Measurements from ENCODE around the gene BRD8.

The BRD8 gene

DNA sequence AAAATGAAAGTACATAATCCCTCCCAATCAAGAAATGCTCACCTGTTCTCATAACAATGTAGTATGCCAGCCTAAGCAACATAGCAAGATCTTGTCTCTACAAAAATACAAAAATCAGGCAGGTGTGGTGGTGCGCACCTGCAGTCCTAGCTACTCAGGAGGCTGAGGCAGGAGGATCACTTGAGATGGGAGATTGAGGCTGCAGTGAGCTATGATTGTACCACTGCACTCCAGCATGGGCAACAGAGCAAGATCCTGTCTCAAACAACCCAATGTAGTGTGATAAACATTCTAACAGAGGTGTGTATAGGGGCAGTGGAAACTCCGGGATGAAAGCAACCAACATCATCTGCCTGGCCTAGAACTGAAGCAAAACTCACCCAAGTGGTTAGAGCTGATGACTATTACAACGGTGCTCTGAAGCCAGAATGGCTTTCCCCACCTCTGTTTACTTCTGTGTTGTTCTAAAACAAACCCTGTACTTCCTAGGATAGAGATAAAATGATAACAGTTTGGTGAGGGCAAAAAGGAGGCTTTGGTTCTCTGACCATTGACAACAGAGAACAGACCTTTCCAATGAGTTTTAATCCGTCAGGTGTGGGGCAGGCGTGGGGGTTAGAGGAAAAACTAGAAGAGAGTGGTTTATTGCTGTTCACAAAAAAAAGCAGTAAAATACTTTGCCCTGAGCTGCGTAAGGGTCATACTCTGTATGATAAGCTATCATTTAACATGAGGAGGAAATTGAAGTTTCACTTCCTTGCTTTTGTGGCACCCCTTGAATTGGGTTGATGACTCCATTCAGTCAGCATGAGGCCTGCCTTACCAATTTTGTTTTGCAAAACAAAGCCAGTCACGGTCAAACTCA lies 75.7 kb downstream of the BRD8 start:
- no peak overlapping the region for H2AFZ ChIP-seq (ENCODE audit: low read depth, low read length)

DNA sequence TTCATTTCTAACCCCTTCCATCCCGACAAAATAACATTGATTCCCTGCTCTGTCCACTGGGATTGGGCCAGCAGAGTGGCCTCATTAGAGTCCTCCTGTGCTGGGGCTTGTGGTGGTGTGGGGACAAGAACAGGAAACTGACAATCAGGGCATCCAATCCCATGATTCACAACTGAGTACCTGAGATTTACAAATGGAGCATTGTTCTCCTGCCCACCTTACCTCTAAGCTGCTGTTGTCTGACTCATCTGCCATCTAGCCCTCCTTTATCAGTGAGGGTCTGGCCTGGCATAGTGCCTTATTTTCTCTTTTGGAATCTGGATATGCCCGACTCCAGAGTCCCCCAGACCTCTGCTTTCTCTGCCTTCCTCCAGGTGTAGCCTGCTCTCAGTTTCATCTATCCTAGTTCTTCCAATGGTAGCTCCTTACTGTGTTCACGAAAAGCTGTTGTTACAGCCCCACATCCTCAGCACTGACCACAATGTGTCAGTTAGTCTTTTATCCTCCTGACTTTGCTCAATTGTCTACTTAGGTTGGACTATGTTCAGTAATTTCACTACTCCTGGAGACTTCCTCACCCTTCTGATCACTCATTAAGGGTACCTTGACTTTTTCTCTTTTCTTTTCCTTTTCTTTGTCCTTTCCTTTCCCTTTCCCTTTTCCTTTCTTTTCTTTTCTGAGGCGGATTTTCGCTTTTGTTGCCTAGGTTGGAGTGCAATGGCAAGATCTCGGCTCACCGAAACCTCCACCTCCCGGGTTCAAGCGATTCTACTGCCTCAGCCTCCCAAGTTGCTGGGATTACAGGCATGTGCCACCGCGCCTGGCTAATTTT lies 81.2 kb downstream of the BRD8 start:
- Histone ChIP-seq H3K9ac (ENCODE audit: low read depth, low read length) (no peak overlapping the region), H3K27me3 (ENCODE audit: insufficient read depth, low read length, poor library complexity) (peaks cover 18% of the 10 kb centered on the region), H3K79me2 (ENCODE audit: insufficient read depth, low read length) (no peaks in the 10 kb centered on the region), H3K4me1 (ENCODE audit: insufficient read depth, low read length) (no peaks in the 10 kb centered on the region), H3K9me3 (ENCODE audit: insufficient read depth, low read length, severe bottlenecking) (no peaks in the 10 kb centered on the region), H3K36me3 (ENCODE audit: insufficient read depth, low read length) (no peaks in the 10 kb centered on the region), H3K4me3 (ENCODE audit: low read depth in 1 of 2, low read length in 2 of 2) (no peak overlapping the region), H3K4me2 (ENCODE audit: insufficient read depth, low read length) (no peak overlapping the region), H2AFZ (ENCODE audit: low read depth, low read length) (no peak overlapping the region), H3K27ac (ENCODE audit: low read length) (no peak overlapping the region), H4K20me1 (ENCODE audit: insufficient read depth, low read length) (no peaks in the 10 kb centered on the region)
- no peak for TF ChIP-seq EZH2 (IDR thresholded peaks at IDR 0.05; ENCODE audit: borderline replicate concordance, low read depth, low read length, severe bottlenecking)
- TF ChIP-seq, protein P1, sequence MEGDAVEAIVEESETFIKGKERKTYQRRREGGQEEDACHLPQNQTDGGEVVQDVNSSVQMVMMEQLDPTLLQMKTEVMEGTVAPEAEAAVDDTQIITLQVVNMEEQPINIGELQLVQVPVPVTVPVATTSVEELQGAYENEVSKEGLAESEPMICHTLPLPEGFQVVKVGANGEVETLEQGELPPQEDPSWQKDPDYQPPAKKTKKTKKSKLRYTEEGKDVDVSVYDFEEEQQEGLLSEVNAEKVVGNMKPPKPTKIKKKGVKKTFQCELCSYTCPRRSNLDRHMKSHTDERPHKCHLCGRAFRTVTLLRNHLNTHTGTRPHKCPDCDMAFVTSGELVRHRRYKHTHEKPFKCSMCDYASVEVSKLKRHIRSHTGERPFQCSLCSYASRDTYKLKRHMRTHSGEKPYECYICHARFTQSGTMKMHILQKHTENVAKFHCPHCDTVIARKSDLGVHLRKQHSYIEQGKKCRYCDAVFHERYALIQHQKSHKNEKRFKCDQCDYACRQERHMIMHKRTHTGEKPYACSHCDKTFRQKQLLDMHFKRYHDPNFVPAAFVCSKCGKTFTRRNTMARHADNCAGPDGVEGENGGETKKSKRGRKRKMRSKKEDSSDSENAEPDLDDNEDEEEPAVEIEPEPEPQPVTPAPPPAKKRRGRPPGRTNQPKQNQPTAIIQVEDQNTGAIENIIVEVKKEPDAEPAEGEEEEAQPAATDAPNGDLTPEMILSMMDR (IDR thresholded peaks at IDR 0.05; ENCODE audit: borderline replicate concordance, extremely low read depth, low read length, poor library complexity, severe bottlenecking), result no peak
- ATAC-seq (ENCODE audit: insufficient read depth, low read depth), result 0 out of 3 replicates have a peak, but pooled peaks have one; percentile 31
- DNase-seq, result no peak

More for the DNA sequence above, 75.7 kb downstream of the BRD8 start:
- DNase-seq, result no peak
- H3K36me3 ChIP-seq (ENCODE audit: insufficient read depth, low read length), result no peaks in the 10 kb centered on the region
- H3K4me1 ChIP-seq (ENCODE audit: insufficient read depth, low read length), result no peaks in the 10 kb centered on the region
- no peak overlapping the region for H3K4me2 ChIP-seq (ENCODE audit: insufficient read depth, low read length)
- H3K9ac ChIP-seq (ENCODE audit: low read depth, low read length), result no peak overlapping the region
- H3K27ac ChIP-seq (ENCODE audit: low read length), result no peak overlapping the region
- H3K4me3 ChIP-seq (ENCODE audit: low read depth in 1 of 2, low read length in 2 of 2), result no peak overlapping the region
- TF ChIP-seq EZH2 (IDR thresholded peaks at IDR 0.05; ENCODE audit: borderline replicate concordance, low read depth, low read length, severe bottlenecking), result no peak
- TF ChIP-seq, protein P1 (IDR thresholded peaks at IDR 0.05; ENCODE audit: borderline replicate concordance, extremely low read depth, low read length, poor library complexity, severe bottlenecking), result no peak
- H3K9me3 ChIP-seq (ENCODE audit: insufficient read depth, low read length, severe bottlenecking), result no peaks in the 10 kb centered on the region
- no peaks in the 10 kb centered on the region for H3K79me2 ChIP-seq (ENCODE audit: insufficient read depth, low read length)
- no peak for ATAC-seq (ENCODE audit: insufficient read depth, low read depth)
- no peaks in the 10 kb centered on the region for H3K27me3 ChIP-seq (ENCODE audit: insufficient read depth, low read length, poor library complexity)
- no peaks in the 10 kb centered on the region for H4K20me1 ChIP-seq (ENCODE audit: insufficient read depth, low read length)

DNA sequence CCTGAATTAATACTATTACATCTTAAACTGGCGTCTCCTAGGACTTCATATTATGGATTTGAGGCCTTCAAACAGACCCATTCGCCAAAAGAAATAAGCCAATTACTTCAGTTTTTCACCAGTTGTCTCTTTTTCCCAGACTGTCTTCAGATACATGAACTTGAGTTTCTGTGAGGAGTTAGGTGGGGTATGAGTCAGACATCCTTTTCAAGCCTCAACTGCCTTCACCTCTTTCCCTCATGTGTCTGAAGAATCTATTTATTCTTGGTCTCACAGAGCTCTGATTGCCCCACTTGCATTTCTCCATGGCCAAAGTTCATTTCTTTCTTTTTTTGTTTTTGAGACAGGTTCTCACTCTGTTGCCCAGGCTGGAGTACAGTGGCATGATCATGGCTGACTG lies 82.1 kb downstream of the BRD8 start:
- DNase-seq (no peak), ATAC-seq (ENCODE audit: insufficient read depth, low read depth) (no peak)
- no peak overlapping the region for H3K9ac ChIP-seq (ENCODE audit: low read depth, low read length)
- no peaks in the 10 kb centered on the region for H3K9me3 ChIP-seq (ENCODE audit: insufficient read depth, low read length, severe bottlenecking)
- H3K4me1 ChIP-seq (ENCODE audit: insufficient read depth, low read length), result no peaks in the 10 kb centered on the region
- H3K79me2 ChIP-seq (ENCODE audit: insufficient read depth, low read length), result no peaks in the 10 kb centered on the region
- H3K27ac ChIP-seq (ENCODE audit: low read length), result no peak overlapping the region
- no peak overlapping the region for H2AFZ ChIP-seq (ENCODE audit: low read depth, low read length)
- H3K27me3 ChIP-seq (ENCODE audit: insufficient read depth, low read length, poor library complexity), result peaks cover 19% of the 10 kb centered on the region
- H3K4me3 ChIP-seq (ENCODE audit: low read depth in 1 of 2, low read length in 2 of 2), result no peak overlapping the region
- H4K20me1 ChIP-seq (ENCODE audit: insufficient read depth, low read length), result no peaks in the 10 kb centered on the region
- H3K4me2 ChIP-seq (ENCODE audit: insufficient read depth, low read length), result no peak overlapping the region
- no peak for TF ChIP-seq EZH2 (IDR thresholded peaks at IDR 0.05; ENCODE audit: borderline replicate concordance, low read depth, low read length, severe bottlenecking)
- TF ChIP-seq, protein P1 (IDR thresholded peaks at IDR 0.05; ENCODE audit: borderline replicate concordance, extremely low read depth, low read length, poor library complexity, severe bottlenecking), result no peak
- H3K36me3 ChIP-seq (ENCODE audit: insufficient read depth, low read length), result no peaks in the 10 kb centered on the region
